CD4-positive, CD25-positive, alpha-beta regulatory T cell (primary cell): ENCODE measurements around the gene FOXF1. TPM values are rescaled to one million over a fixed set of nuclear protein-coding genes. Genes with fewer than 3 reads are reported as not detected.

Experiments
- ATAC-seq, 2 donors: fragments of 150-1000 bp; cut with Tn5 transposase; one replicate each; pipeline ENCODE4 v1.10.0; 2021; ENCODE audit warnings: low read depth in 2 of 2, moderate number of reproducible peaks in 2 of 2, moderate library complexity in 1 of 2
- DNase-seq, 3 donors: peaks; one replicate each; pipeline versions ENCODE4 v3.0.0 to v3.0.0-alpha.2; 2012 to 2022; ENCODE audit warnings: mixed read lengths in 1 of 3
- H3K27ac ChIP-seq: one replicate; pipeline ENCODE4 v1.7.0; 2013; ENCODE audit warnings: mild to moderate bottlenecking, low read length; ENCODE audit not compliant: insufficient read depth, poor library complexity, severe bottlenecking
- H3K27me3 ChIP-seq: one replicate; pipeline ENCODE4 v1.7.0; 2013; ENCODE audit warnings: low read length; ENCODE audit not compliant: control insufficient read depth, insufficient read depth
- H3K36me3 ChIP-seq: one replicate; pipeline ENCODE4 v1.7.0; 2013; ENCODE audit warnings: mild to moderate bottlenecking, low read length, moderate library complexity; ENCODE audit not compliant: control insufficient read depth, insufficient read depth
- H3K4me1 ChIP-seq: 2 replicates; pipeline ENCODE4 v1.7.0; 2013; ENCODE audit warnings: mild to moderate bottlenecking, low read length; ENCODE audit not compliant: insufficient read depth, control insufficient read depth, poor library complexity, severe bottlenecking
- H3K4me3 ChIP-seq: one replicate; pipeline ENCODE4 v1.7.0; 2013; ENCODE audit warnings: low read depth, mild to moderate bottlenecking, low read length, moderate library complexity
- H3K9me3 ChIP-seq, 2 experiments: 1 replicate in 1 of 2; 2 replicates in 1 of 2; pipeline ENCODE4 v1.7.0; 2013; ENCODE audit warnings: low read length in 2 of 2, mild to moderate bottlenecking in 1 of 2, moderate library complexity in 1 of 2; ENCODE audit not compliant: control insufficient read depth in 2 of 2
- H3K27ac Mint-ChIP-seq, 3 donors: one replicate each; pipeline ENCODE4 v1.8.0; 2020 to 2022; ENCODE audit warnings: mild to moderate bottlenecking in 3 of 3, mixed read lengths in 3 of 3, moderate library complexity in 2 of 3
- H3K27me3 Mint-ChIP-seq: one replicate; pipeline ENCODE4 v1.8.0; 2022; ENCODE audit warnings: mild to moderate bottlenecking, mixed read lengths
- H3K36me3 Mint-ChIP-seq: one replicate; pipeline ENCODE4 v1.8.0; 2020; ENCODE audit warnings: mixed read lengths
- H3K4me1 Mint-ChIP-seq, 4 donors: one replicate each; pipeline ENCODE4 v1.8.0; 2020 to 2022; ENCODE audit warnings: mixed read lengths in 4 of 4, mild to moderate bottlenecking in 1 of 4
- H3K4me3 Mint-ChIP-seq, 4 donors: one replicate each; pipeline ENCODE4 v1.8.0; 2020 to 2022; ENCODE audit warnings: mild to moderate bottlenecking in 4 of 4, mixed read lengths in 4 of 4, moderate library complexity in 3 of 4
- H3K9me3 Mint-ChIP-seq, 7 donors: one replicate each; pipeline ENCODE4 v1.8.0; 2020 to 2022; ENCODE audit warnings: mixed read lengths in 7 of 7, mild to moderate bottlenecking in 3 of 7, moderate library complexity in 2 of 7
- polyA plus RNA-seq, 4 donors: library from polyadenylated mRNA; unstranded; fragments of 300-500 nt; fragmentation: Illumina TruSeq; gene quantifications; one replicate each; pipeline ENCODE4 v1.2.3, GENCODE V29; 2021
- total RNA-seq: library from RNA; stranded (reverse); gene quantifications from one replicate; pipeline ENCODE4 v1.2.3, GENCODE V29; 2022

FOXF1 gene
- total and polyA plus RNA-seq, 5 donors from 2014 or later: not detected

GRCh38 chr16:86508028-86508946 lies 2.0 kb upstream of the FOXF1 start:
- DNase-seq (peak in 1 of 3 donors; percentile 13), ATAC-seq (no peak)
- H3K27me3 Mint-ChIP-seq: peaks cover 63% of the 10 kb centered on the region
- no peak overlapping the region for H3K27ac Mint-ChIP-seq
- no peak overlapping the region for H3K27ac ChIP-seq
- no peaks in the 10 kb centered on the region for H3K9me3 ChIP-seq
- peaks cover 0 to 38% (median 8%) of the 10 kb centered on the region in 4 donors for H3K4me1 Mint-ChIP-seq
- peaks cover 24% of the 10 kb centered on the region for H3K4me1 ChIP-seq
- peak overlapping the region; percentile 65 to 91 (median 75) for H3K4me3 Mint-ChIP-seq
- H3K4me3 ChIP-seq: no peak overlapping the region
- no peaks in the 10 kb centered on the region for H3K36me3 ChIP-seq
- H3K36me3 Mint-ChIP-seq: no peaks in the 10 kb centered on the region
- peaks cover 22% of the 10 kb centered on the region for H3K27me3 ChIP-seq
- H3K9me3 Mint-ChIP-seq: peaks cover 0 to 6% (median 0%) of the 10 kb centered on the region in 7 donors

GRCh38 chr16:86508947-86509758 lies 1.2 kb upstream of the FOXF1 start:
- peak in 1 of 3 donors; percentile 49 for DNase-seq
- H3K4me1 Mint-ChIP-seq: peaks cover 3 to 41% (median 10%) of the 10 kb centered on the region in 4 donors

GRCh38 chr16:86509759-86510464 lies 415 bp upstream of the FOXF1 start:
- H3K27me3 ChIP-seq: peaks cover 22% of the 10 kb centered on the region
- H3K27ac ChIP-seq: no peak overlapping the region
- H3K4me1 ChIP-seq: peaks cover 24% of the 10 kb centered on the region
- H3K4me3 ChIP-seq: no peak overlapping the region
- Mint-ChIP-seq H3K4me3 (peak overlapping the region in 2 of 4 donors; percentile 38 to 80), H3K4me1 (peaks cover 3 to 41% (median 10%) of the 10 kb centered on the region in 4 donors), H3K9me3 (peaks cover 0 to 6% (median 0%) of the 10 kb centered on the region in 7 donors), H3K27ac (no peak overlapping the region), H3K36me3 (no peaks in the 10 kb centered on the region), H3K27me3 (peaks cover 63% of the 10 kb centered on the region)
- DNase-seq: peak in 1 of 3 donors; percentile 16
- no peaks in the 10 kb centered on the region for H3K9me3 ChIP-seq
- ATAC-seq: no peak
- no peaks in the 10 kb centered on the region for H3K36me3 ChIP-seq

More at GRCh38 chr16:86508947-86509758, 1.2 kb upstream of the FOXF1 start:
- Mint-ChIP-seq H3K27ac (no peak overlapping the region), H3K4me3 (peak overlapping the region; percentile 77 to 81 (median 80)), H3K9me3 (peaks cover 0 to 6% (median 0%) of the 10 kb centered on the region in 7 donors), H3K36me3 (no peaks in the 10 kb centered on the region), H3K27me3 (peaks cover 63% of the 10 kb centered on the region)
- ATAC-seq: no peak
- Histone ChIP-seq H3K4me1 (peaks cover 24% of the 10 kb centered on the region), H3K36me3 (no peaks in the 10 kb centered on the region), H3K9me3 (no peaks in the 10 kb centered on the region), H3K4me3 (peak overlapping the region; percentile 38), H3K27ac (no peak overlapping the region), H3K27me3 (peaks cover 22% of the 10 kb centered on the region)

- no peak for DNase-seq
- Histone ChIP-seq H3K4me3 (no peak overlapping the region), H3K27me3 (peaks cover 17% of the 10 kb centered on the region), H3K9me3 (no peaks in the 10 kb centered on the region), H3K36me3 (no peaks in the 10 kb centered on the region), H3K27ac (no peak overlapping the region), H3K4me1 (peaks cover 21% of the 10 kb centered on the region)
- Mint-ChIP-seq H3K4me1 (peaks cover 3 to 28% (median 7%) of the 10 kb centered on the region in 4 donors), H3K27me3 (peaks cover 55% of the 10 kb centered on the region), H3K36me3 (no peaks in the 10 kb centered on the region), H3K27ac (no peak overlapping the region), H3K4me3 (peak overlapping the region in 2 of 4 donors; percentile 26 to 54), H3K9me3 (peaks cover 0 to 4% (median 0%) of the 10 kb centered on the region in 7 donors)
- no peak for ATAC-seq
These were observed 1.2 kb downstream of the FOXF1 start for GRCh38 chr16:86511317-86512161.

- Histone ChIP-seq H3K27ac (no peak overlapping the region), H3K9me3 (no peaks in the 10 kb centered on the region), H3K4me1 (peaks cover 21% of the 10 kb centered on the region), H3K4me3 (no peak overlapping the region), H3K27me3 (peaks cover 15% of the 10 kb centered on the region), H3K36me3 (no peaks in the 10 kb centered on the region)
- Mint-ChIP-seq H3K4me1 (peaks cover 3 to 21% (median 7%) of the 10 kb centered on the region in 4 donors), H3K9me3 (peaks cover 0 to 4% (median 0%) of the 10 kb centered on the region in 7 donors), H3K36me3 (no peaks in the 10 kb centered on the region), H3K27ac (no peak overlapping the region), H3K4me3 (no peak overlapping the region), H3K27me3 (peaks cover 52% of the 10 kb centered on the region)
- no peak for DNase-seq
- no peak for ATAC-seq
These were observed 2.1 kb downstream of the FOXF1 start for GRCh38 chr16:86512301-86512859.

GRCh38 chr16:86512860-86513470 lies 2.6 kb downstream of the FOXF1 start:
- Histone ChIP-seq H3K9me3 (no peaks in the 10 kb centered on the region), H3K4me1 (peaks cover 21% of the 10 kb centered on the region), H3K4me3 (no peak overlapping the region), H3K36me3 (no peaks in the 10 kb centered on the region), H3K27me3 (peaks cover 16% of the 10 kb centered on the region), H3K27ac (no peak overlapping the region)
- ATAC-seq: no peak
- H3K9me3 Mint-ChIP-seq: peaks cover 0 to 5% (median 0%) of the 10 kb centered on the region in 7 donors
- H3K4me1 Mint-ChIP-seq: peaks cover 3 to 16% (median 7%) of the 10 kb centered on the region in 4 donors
- H3K36me3 Mint-ChIP-seq: no peaks in the 10 kb centered on the region
- H3K4me3 Mint-ChIP-seq: peak overlapping the region in 1 of 4 donors; percentile 26
- H3K27me3 Mint-ChIP-seq: peaks cover 52% of the 10 kb centered on the region
- DNase-seq: no peak
- H3K27ac Mint-ChIP-seq: no peak overlapping the region
